Osteoblast (primary cell): ENCODE measurements around the gene NFIB. TPM values are rescaled to one million over a fixed set of nuclear protein-coding genes. Genes with fewer than 3 reads are reported as not detected.

ENCODE experiments used
- DNase-seq: peaks from one replicate; pipeline ENCODE4 v3.0.0; 2011; ENCODE audit warnings: low spot score, mixed read lengths; ENCODE audit not compliant: insufficient read length; ENCODE audit errors: missing footprints
- H2AFZ ChIP-seq: 2 replicates; pipeline ENCODE4 v1.6.0; 2011; ENCODE audit warnings: mild to moderate bottlenecking, low read length
- H3K27ac ChIP-seq: 2 replicates; pipeline ENCODE4 v1.5.1; 2011; ENCODE audit warnings: mild to moderate bottlenecking, low read depth, low read length, moderate library complexity
- H3K27me3 ChIP-seq: 2 replicates; pipeline ENCODE4 v1.6.0; 2012; ENCODE audit warnings: mild to moderate bottlenecking, control low read depth, inconsistent platforms, low read length, moderate library complexity; ENCODE audit not compliant: insufficient read depth
- H3K36me3 ChIP-seq: 2 replicates; pipeline ENCODE4 v1.5.1; 2011; ENCODE audit warnings: mild to moderate bottlenecking, low read length, control low read depth, moderate library complexity; ENCODE audit not compliant: insufficient read depth
- H3K4me1 ChIP-seq: 2 replicates; pipeline ENCODE4 v1.5.1; 2011; ENCODE audit warnings: mild to moderate bottlenecking, low read length, control low read depth, moderate library complexity; ENCODE audit not compliant: insufficient read depth
- H3K4me2 ChIP-seq: 2 replicates; pipeline ENCODE4 v1.6.0; 2011; ENCODE audit warnings: mild to moderate bottlenecking, low read length; ENCODE audit not compliant: insufficient read depth
- H3K4me3 ChIP-seq: fragments of 200-600 bp; sonication (generic); 3 replicates; pipeline ENCODE4 v1.5.1; 2012; ENCODE audit warnings: mild to moderate bottlenecking, low read length, inconsistent platforms; ENCODE audit not compliant: insufficient read depth
- H3K79me2 ChIP-seq: 2 replicates; pipeline ENCODE4 v1.6.0; 2012; ENCODE audit warnings: mild to moderate bottlenecking, low read length, control low read depth, inconsistent platforms; ENCODE audit not compliant: insufficient read depth
- H3K9me3 ChIP-seq: 2 replicates; pipeline ENCODE4 v1.5.1; 2011; ENCODE audit warnings: low read depth, low read length, control low read depth
- H4K20me1 ChIP-seq: 2 replicates; pipeline ENCODE4 v1.6.0; 2012; ENCODE audit warnings: mild to moderate bottlenecking, low read length, control low read depth; ENCODE audit not compliant: insufficient read depth
- total RNA-seq: library from RNA; depleted of rRNA; stranded (reverse); fragments of >200 nt; gene quantifications from 2 replicates; pipeline ENCODE4 v1.2.3, GENCODE V29; 2012
- TF ChIP-seq, protein P1 (sequence below): IDR thresholded peaks from 2 replicates; pipeline ENCODE4 v1.5.1; 2011; ENCODE audit warnings: mild to moderate bottlenecking, low read depth, low read length, moderate library complexity; ENCODE audit errors: extremely low read depth

The NFIB gene
- total RNA-seq, 1 donor: 21.0 TPM

DNA sequence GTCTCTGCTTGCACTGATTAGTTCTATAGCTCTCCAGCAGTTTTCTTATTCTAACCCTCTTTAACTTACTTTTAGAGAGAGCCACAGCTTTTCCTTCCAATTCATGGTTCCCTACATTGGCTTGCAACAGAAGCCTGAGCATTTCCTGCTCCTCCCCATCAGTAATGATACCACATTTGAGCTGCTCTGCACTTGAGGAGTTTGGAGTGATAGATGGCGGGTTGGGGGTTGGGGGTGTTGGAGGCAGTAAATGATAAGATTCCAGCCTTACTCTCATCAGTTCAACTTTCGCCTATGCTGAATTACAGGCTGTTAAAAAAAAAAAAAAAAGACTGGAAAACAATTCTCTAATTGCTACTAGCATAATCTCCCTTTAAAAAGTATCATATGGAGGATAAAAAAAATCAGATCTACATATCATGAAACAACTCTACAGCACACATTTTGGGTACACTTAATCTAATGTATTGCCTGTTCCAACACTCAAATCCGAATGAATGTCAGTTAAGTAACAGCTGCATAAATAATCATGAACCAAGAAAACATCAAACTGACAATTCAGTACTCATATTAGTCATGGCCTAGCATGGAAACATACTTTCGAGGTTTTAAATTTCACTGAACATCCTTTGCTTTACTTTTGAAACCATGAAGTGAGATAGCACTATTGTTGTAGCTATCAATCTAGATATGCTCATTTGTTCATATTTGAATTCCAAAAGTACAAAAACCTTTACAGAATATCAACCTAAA is 224.7 kb downstream of the NFIB start:
- Histone ChIP-seq H3K4me1 (no peaks in the 10 kb centered on the region), H3K4me2 (no peak overlapping the region)

DNA sequence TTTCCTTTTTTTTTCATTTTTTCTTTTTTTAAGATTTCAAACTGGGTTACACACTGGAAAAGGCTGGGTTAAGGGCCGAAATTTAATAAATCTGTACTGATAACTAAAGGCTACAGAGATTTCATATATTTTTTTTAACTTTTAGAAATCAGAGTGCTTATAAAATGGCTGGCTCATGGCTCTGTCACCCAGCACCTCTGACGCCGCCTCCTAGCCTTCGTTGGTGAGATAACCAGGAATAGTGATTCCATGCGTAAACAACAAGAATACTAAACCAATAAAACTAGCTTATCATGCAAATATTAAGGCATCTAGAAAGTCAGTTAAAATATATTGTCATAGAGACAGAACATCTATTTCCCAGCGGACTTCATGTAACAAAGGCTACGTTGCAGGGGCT is 226.4 kb downstream of the NFIB start:
- H3K36me3 ChIP-seq: peaks cover 4% of the 10 kb centered on the region
- no peaks in the 10 kb centered on the region for H4K20me1 ChIP-seq
- TF ChIP-seq, protein P1, sequence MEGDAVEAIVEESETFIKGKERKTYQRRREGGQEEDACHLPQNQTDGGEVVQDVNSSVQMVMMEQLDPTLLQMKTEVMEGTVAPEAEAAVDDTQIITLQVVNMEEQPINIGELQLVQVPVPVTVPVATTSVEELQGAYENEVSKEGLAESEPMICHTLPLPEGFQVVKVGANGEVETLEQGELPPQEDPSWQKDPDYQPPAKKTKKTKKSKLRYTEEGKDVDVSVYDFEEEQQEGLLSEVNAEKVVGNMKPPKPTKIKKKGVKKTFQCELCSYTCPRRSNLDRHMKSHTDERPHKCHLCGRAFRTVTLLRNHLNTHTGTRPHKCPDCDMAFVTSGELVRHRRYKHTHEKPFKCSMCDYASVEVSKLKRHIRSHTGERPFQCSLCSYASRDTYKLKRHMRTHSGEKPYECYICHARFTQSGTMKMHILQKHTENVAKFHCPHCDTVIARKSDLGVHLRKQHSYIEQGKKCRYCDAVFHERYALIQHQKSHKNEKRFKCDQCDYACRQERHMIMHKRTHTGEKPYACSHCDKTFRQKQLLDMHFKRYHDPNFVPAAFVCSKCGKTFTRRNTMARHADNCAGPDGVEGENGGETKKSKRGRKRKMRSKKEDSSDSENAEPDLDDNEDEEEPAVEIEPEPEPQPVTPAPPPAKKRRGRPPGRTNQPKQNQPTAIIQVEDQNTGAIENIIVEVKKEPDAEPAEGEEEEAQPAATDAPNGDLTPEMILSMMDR: no peak
- no peak overlapping the region for H2AFZ ChIP-seq
- no peaks in the 10 kb centered on the region for H3K27me3 ChIP-seq
- H3K27ac ChIP-seq: no peak overlapping the region
- no peak overlapping the region for H3K4me3 ChIP-seq
- no peaks in the 10 kb centered on the region for H3K4me1 ChIP-seq
- DNase-seq: no peak
- no peaks in the 10 kb centered on the region for H3K9me3 ChIP-seq
- H3K4me2 ChIP-seq: no peak overlapping the region
- no peaks in the 10 kb centered on the region for H3K79me2 ChIP-seq

More for the DNA sequence above, 224.7 kb downstream of the NFIB start:
- TF ChIP-seq, protein P1: no peak
- H3K27ac ChIP-seq: no peak overlapping the region
- DNase-seq: no peak
- no peaks in the 10 kb centered on the region for H3K9me3 ChIP-seq
- no peaks in the 10 kb centered on the region for H4K20me1 ChIP-seq
- H3K36me3 ChIP-seq: peaks cover 4% of the 10 kb centered on the region
- no peak overlapping the region for H3K4me3 ChIP-seq
- H2AFZ ChIP-seq: no peak overlapping the region
- no peaks in the 10 kb centered on the region for H3K79me2 ChIP-seq
- H3K27me3 ChIP-seq: no peaks in the 10 kb centered on the region

DNA sequence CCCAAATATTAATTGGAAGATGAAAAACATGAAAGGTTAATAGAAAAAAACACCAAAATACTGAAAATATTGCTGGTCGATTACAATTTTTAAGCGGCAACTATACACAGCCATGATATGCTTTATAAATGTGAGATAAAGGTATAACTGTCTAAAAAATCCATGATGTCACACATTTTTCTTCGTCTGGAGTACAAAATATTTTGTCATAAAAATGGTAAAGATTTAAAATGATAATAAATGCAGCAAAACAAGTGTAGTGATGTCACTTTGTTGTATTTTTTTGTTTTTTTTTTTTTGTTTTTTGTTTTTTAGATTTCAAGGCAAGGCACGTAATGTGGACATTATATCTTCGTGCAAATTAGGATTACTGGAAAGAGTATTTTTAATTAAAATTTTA is 227.4 kb downstream of the NFIB start:
- TF ChIP-seq, protein P1: no peak
- Histone ChIP-seq H3K27ac (no peak overlapping the region), H4K20me1 (no peaks in the 10 kb centered on the region), H3K79me2 (no peaks in the 10 kb centered on the region), H3K36me3 (peaks cover 4% of the 10 kb centered on the region), H2AFZ (no peak overlapping the region), H3K27me3 (no peaks in the 10 kb centered on the region), H3K9me3 (no peaks in the 10 kb centered on the region), H3K4me2 (no peak overlapping the region), H3K4me3 (no peak overlapping the region), H3K4me1 (peaks cover 3% of the 10 kb centered on the region)
- DNase-seq: no peak

GRCh38 chr9:14085810-14086209 is 228.1 kb downstream of the NFIB start:
- H3K27me3 ChIP-seq: no peaks in the 10 kb centered on the region
- H2AFZ ChIP-seq: no peak overlapping the region
- TF ChIP-seq, protein P1: no peak
- peaks cover 4% of the 10 kb centered on the region for H3K36me3 ChIP-seq
- H3K79me2 ChIP-seq: no peaks in the 10 kb centered on the region
- H3K4me2 ChIP-seq: no peak overlapping the region
- DNase-seq: no peak
- no peak overlapping the region for H3K27ac ChIP-seq
- peaks cover 10% of the 10 kb centered on the region for H3K4me1 ChIP-seq
- H3K4me3 ChIP-seq: no peak overlapping the region
- no peaks in the 10 kb centered on the region for H4K20me1 ChIP-seq
- no peaks in the 10 kb centered on the region for H3K9me3 ChIP-seq
